Transverse colon (tissue), 4 donors: ENCODE measurements around the gene ATG16L1. TPM values are rescaled to one million over a fixed set of nuclear protein-coding genes. Genes with fewer than 3 reads are reported as not detected.

ENCODE experiments used
- DNase-seq: peaks from one replicate; pipeline ENCODE4 v3.0.0-alpha.2; 2019
- H3K27ac ChIP-seq, 4 donors: fragments of 200-600 bp; sonication (generic); 2 replicates each; pipeline ENCODE4 v1.5.1; 2016 to 2018; ENCODE audit warnings: inconsistent platforms in 4 of 4
- H3K27me3 ChIP-seq: fragments of 200-600 bp; sonication (generic); 2 replicates; pipeline ENCODE4 v1.5.1; 2017; ENCODE audit warnings: inconsistent platforms
- H3K36me3 ChIP-seq, 4 donors: fragments of 200-600 bp; sonication (generic); 2 replicates each; pipeline ENCODE4 v1.5.1; 2017 to 2019; ENCODE audit warnings: inconsistent platforms in 4 of 4
- H3K4me1 ChIP-seq, 4 donors: fragments of 200-600 bp; sonication (generic); 2 replicates each; pipeline ENCODE4 v1.5.1; 2017 to 2020; ENCODE audit warnings: inconsistent platforms in 4 of 4
- H3K4me3 ChIP-seq, 4 donors: fragments of 200-600 bp; sonication (generic); 1 replicate in 1 of 4; 2 replicates in 3 of 4; pipeline versions ENCODE4 v1.5.1 to v1.6.1; 2017 to 2019; ENCODE audit warnings: inconsistent platforms in 4 of 4
- H3K9me3 ChIP-seq, 2 donors: fragments of 200-600 bp; sonication (generic); 2 replicates each; pipeline ENCODE4 v1.5.1; 2017 to 2019; ENCODE audit warnings: inconsistent platforms in 2 of 2
- CTCF ChIP-seq, 5 experiments: fragments of 200-600 bp in 3 of 5; fragments of 450-650 bp in 2 of 5; sonication (generic) in 3 of 5; IDR thresholded peaks; 1 replicate in 2 of 5; 2 replicates in 3 of 5; pipeline ENCODE4 v1.5.1; 2016 to 2017; ENCODE audit warnings: antibody characterized with exemption in 5 of 5, inconsistent platforms in 3 of 5, mild to moderate bottlenecking in 2 of 5, moderate library complexity in 1 of 5
- EP300 ChIP-seq: sonication (generic); formaldehyde crosslinking; IDR thresholded peaks from one replicate; pipeline ENCODE4 v1.6.1; 2017; ENCODE audit warnings: antibody characterized with exemption, low read depth
- POLR2A ChIP-seq: fragments of 450-650 bp; IDR thresholded peaks from one replicate; pipeline ENCODE4 v1.6.1; 2016; ENCODE audit warnings: antibody characterized with exemption, mild to moderate bottlenecking, moderate library complexity
- POLR2AphosphoS5 ChIP-seq, 3 donors: sonication (generic); formaldehyde crosslinking; IDR thresholded peaks; one replicate each; pipeline ENCODE4 v1.6.1; 2016; ENCODE audit warnings: antibody characterized with exemption in 3 of 3
- WGBS, 2 donors: methylation state at CpG; one replicate each; pipeline ENCODE4 v1.1.5; 2018; ENCODE audit warnings: low coverage in 1 of 2; 5-methylcytosine and 5-hydroxymethylcytosine counted together
- in situ Hi-C, 4 donors: fragments of 200-750 bp; cut with MboI; loops; one replicate each; pipeline versions ENCODE4 v1.15.0 to v1.15.1; 2017; ENCODE audit warnings: low sequenced_read_pairs in 3 of 4, low pct_ligation_motif_present in 1 of 4, low pct_unique_long_range_greater_than_20kb in 1 of 4
- intact Hi-C: fragments of 100-400 bp; cut with DNase I; formaldehyde crosslinking; loops from one replicate; pipeline ENCODE4 v1.15.1; 2023; ENCODE audit warnings: low total_unique reads
- total RNA-seq, 4 donors: library from RNA; depleted of rRNA; stranded (reverse); fragments of >200 nt; gene quantifications; one replicate each; pipeline ENCODE4 v1.1.0, GENCODE V29; 2016

Gene ATG16L1
- total RNA-seq, 4 donors from 2014 or later: 10.1 to 101 (median 50.3) TPM

GRCh38 chr2:233263045-233263570 is 11.6 kb downstream of the ATG16L1 start:
- Histone ChIP-seq H3K27me3 (no peaks in the 10 kb centered on the region), H3K36me3 (peaks cover 0 to 78% (median 38%) of the 10 kb centered on the region in 4 donors), H3K9me3 (no peaks in the 10 kb centered on the region), H3K4me1 (no peaks in the 10 kb centered on the region), H3K27ac (no peak overlapping the region), H3K4me3 (no peak overlapping the region)
- 94 to 96% methylated on average over 3 to 6 of the region's 6 CpGs for WGBS, 2 donors
- DNase-seq: no peak
- TF ChIP-seq POLR2AphosphoS5 (IDR thresholded peaks at IDR 0.05) (no peak), POLR2A (no peak), CTCF (IDR thresholded peaks at IDR 0.05) (no peak), EP300 (no peak)
- intact Hi-C loops: no loop called here
- in situ Hi-C loops: loop anchor here in 3 of 4 donors (25.0 kb wide), 1 partner anchor 401 kb away; the partner anchor contains the start of gene SNORC (in 3 of the 3)

GRCh38 chr2:233264667-233265066 is 13.2 kb downstream of the ATG16L1 start:
- Histone ChIP-seq H3K36me3 (peaks cover 0 to 76% (median 36%) of the 10 kb centered on the region in 4 donors), H3K27ac (no peak overlapping the region)

GRCh38 chr2:233265899-233266431 is 14.5 kb downstream of the ATG16L1 start:
- intact Hi-C loops: no loop called here
- WGBS, 2 donors: 91 to 92% methylated on average over 4 to 10 of the region's 10 CpGs

More at GRCh38 chr2:233264667-233265066, 13.2 kb downstream of the ATG16L1 start:
- WGBS, 2 donors: 74 to 81% methylated on average over 5 to 8 of the region's 8 CpGs
- in situ Hi-C loops: loop anchor here in 3 of 4 donors (25.0 kb wide), 1 partner anchor 402 kb away; the partner anchor contains the start of gene SNORC (in 3 of the 3)
- Histone ChIP-seq H3K9me3 (no peaks in the 10 kb centered on the region), H3K27me3 (no peaks in the 10 kb centered on the region), H3K4me3 (no peak overlapping the region), H3K4me1 (no peaks in the 10 kb centered on the region)
- TF ChIP-seq POLR2AphosphoS5 (IDR thresholded peaks at IDR 0.05) (no peak), CTCF (IDR thresholded peaks at IDR 0.05) (no peak), POLR2A (no peak), EP300 (no peak)
- no peak for DNase-seq
- intact Hi-C loops: no loop called here

More at GRCh38 chr2:233265899-233266431, 14.5 kb downstream of the ATG16L1 start:
- H3K4me1 ChIP-seq: no peaks in the 10 kb centered on the region
- TF ChIP-seq POLR2A (no peak), EP300 (no peak), POLR2AphosphoS5 (IDR thresholded peaks at IDR 0.05) (no peak), CTCF (IDR thresholded peaks at IDR 0.05) (no peak)
- peaks cover 0 to 74% (median 35%) of the 10 kb centered on the region in 4 donors for H3K36me3 ChIP-seq
- no peak overlapping the region for H3K4me3 ChIP-seq
- H3K27ac ChIP-seq: no peak overlapping the region
- in situ Hi-C loops: loop anchor here in 3 of 4 donors (25.0 kb wide), 1 partner anchor 404 kb away; the partner anchor contains the start of gene SNORC (in 3 of the 3)
- DNase-seq: no peak
- no peaks in the 10 kb centered on the region for H3K27me3 ChIP-seq
- H3K9me3 ChIP-seq: no peaks in the 10 kb centered on the region
